Ovary (tissue), 9 donors: ENCODE measurements around the gene VPS18. TPM values are rescaled to one million over a fixed set of nuclear protein-coding genes. Genes with fewer than 3 reads are reported as not detected.

ENCODE experiments used
- DNase-seq, 5 donors: peaks; one replicate each; pipeline ENCODE4 v3.0.0-alpha.2; 2019 to 2020
- H3K27ac ChIP-seq, 2 donors: fragments of 200-600 bp; one replicate each; pipeline versions ENCODE4 v1.5.1 to v1.8.0; 2019 to 2022
- H3K27me3 ChIP-seq: fragments of 200-600 bp; one replicate; pipeline ENCODE4 v1.8.0; 2022
- H3K36me3 ChIP-seq: fragments of 200-600 bp; sonication (generic); one replicate; pipeline ENCODE4 v1.5.1; 2019
- H3K4me1 ChIP-seq: one replicate; pipeline ENCODE4 v1.8.1; 2013; ENCODE audit warnings: mild to moderate bottlenecking, moderate library complexity; ENCODE audit not compliant: insufficient read depth
- H3K4me3 ChIP-seq: fragments of 200-600 bp; sonication (generic); one replicate; pipeline ENCODE4 v1.5.1; 2017
- H3K9me3 ChIP-seq, 2 donors: fragments of 200-600 bp in 1 of 2; sonication (generic) in 1 of 2; one replicate each; pipeline versions ENCODE4 v1.5.1 to v1.8.1; 2013 to 2019; ENCODE audit warnings: mild to moderate bottlenecking in 1 of 2, moderate library complexity in 1 of 2
- EP300 ChIP-seq: sonication (generic); formaldehyde crosslinking; IDR thresholded peaks from one replicate; pipeline ENCODE4 v1.6.1; 2017; ENCODE audit warnings: antibody characterized with exemption
- POLR2A ChIP-seq: fragments of 450-650 bp; IDR thresholded peaks from one replicate; pipeline ENCODE4 v1.6.1; 2017; ENCODE audit warnings: antibody characterized with exemption, mild to moderate bottlenecking, moderate library complexity
- WGBS, 3 donors: extraction: QIAGEN DNeasy Blood & Tissue Kit in 1 of 3; methylation state at CpG; one replicate each; pipeline versions ENCODE4 v1.1.5 to v1.1.7; 2013 to 2017; 5-methylcytosine and 5-hydroxymethylcytosine counted together
- intact Hi-C, 4 donors: fragments of 100-400 bp; cut with DNase I; formaldehyde crosslinking; loops; one replicate each; pipeline versions ENCODE4 v1.11.0 to v1.15.1; 2022 to 2023
- polyA plus RNA-seq, 2 donors: library from polyadenylated mRNA; stranded (reverse); fragments of 200-250 nt in 1 of 2; fragments of 350-450 nt in 1 of 2; fragmentation: Illumina TruSeq in 1 of 2; extraction: RNeasy Lipid Tissue Mini Kit (QIAGEN cat#74804) in 1 of 2; gene quantifications; one replicate each; pipeline ENCODE4 v1.2.3, GENCODE V29; 2013 to 2014
- total RNA-seq, 7 donors: library from RNA; depleted of rRNA in 2 of 7; stranded (reverse); fragments of >200 nt in 2 of 7; fragmentation: NEBNext Ultra II Directional in 3 of 7; extraction: Animal tissue kit (Norgen Biotek cat#: 25700) in 3 of 7; gene quantifications; one replicate each; pipeline versions ENCODE4 v1.1.0 to v1.2.4, GENCODE V29; 2016 to 2023
- TF ChIP-seq, protein P1 (sequence below), 3 donors: fragments of 450-650 bp in 2 of 3; fragments of 200-600 bp in 1 of 3; IDR thresholded peaks; one replicate each; pipeline versions ENCODE4 v1.5.1 to v1.8.0; 2016 to 2022; ENCODE audit warnings: antibody characterized with exemption in 3 of 3, mild to moderate bottlenecking in 1 of 3
- donor health status: DM: no; HTN: no; CAD: no; lungs with moderate emphysema.
- donor health status: DM: no; HTN: no; CAD: no.
- donor health status: Bipolar disorder and iron deficiency.
- donor health status: DM: yes; HTN: yes; CAD: no.
- donor health status: DM: no; HTN: no; CAD: no.
- donor health status: DM: yes; HTN: yes; CAD: no.

VPS18 gene
- total and polyA plus RNA-seq, 9 donors: 8.0 to 26.3 (median 21.1) TPM

DNA sequence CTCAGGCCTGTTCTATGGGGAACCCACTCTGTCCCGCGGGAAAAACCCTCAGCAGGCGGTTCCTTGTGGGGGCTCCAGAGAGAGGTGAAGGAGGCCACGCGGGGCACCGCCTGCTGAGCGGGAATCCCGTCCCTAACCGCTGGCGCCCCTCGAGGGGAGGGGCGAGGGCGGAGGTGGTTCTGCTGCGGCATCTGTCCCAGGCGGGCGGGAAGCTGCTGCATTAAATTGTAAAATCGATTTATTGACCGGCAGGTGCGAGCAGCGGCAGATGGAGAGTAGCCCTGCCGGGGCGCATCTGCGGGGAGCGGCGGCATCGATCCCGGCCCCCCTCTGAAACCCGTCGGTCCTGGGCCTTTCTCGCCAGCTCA lies 31.2 kb downstream of the VPS18 start:
- peaks cover 11% of the 10 kb centered on the region for H3K4me1 ChIP-seq
- 16 to 33% (median 19%) methylated on average over 24 to 30 of the region's 30 CpGs for WGBS, 3 donors
- no peaks in the 10 kb centered on the region for H3K36me3 ChIP-seq
- DNase-seq: no peak
- TF ChIP-seq, protein P1, sequence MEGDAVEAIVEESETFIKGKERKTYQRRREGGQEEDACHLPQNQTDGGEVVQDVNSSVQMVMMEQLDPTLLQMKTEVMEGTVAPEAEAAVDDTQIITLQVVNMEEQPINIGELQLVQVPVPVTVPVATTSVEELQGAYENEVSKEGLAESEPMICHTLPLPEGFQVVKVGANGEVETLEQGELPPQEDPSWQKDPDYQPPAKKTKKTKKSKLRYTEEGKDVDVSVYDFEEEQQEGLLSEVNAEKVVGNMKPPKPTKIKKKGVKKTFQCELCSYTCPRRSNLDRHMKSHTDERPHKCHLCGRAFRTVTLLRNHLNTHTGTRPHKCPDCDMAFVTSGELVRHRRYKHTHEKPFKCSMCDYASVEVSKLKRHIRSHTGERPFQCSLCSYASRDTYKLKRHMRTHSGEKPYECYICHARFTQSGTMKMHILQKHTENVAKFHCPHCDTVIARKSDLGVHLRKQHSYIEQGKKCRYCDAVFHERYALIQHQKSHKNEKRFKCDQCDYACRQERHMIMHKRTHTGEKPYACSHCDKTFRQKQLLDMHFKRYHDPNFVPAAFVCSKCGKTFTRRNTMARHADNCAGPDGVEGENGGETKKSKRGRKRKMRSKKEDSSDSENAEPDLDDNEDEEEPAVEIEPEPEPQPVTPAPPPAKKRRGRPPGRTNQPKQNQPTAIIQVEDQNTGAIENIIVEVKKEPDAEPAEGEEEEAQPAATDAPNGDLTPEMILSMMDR (IDR thresholded peaks at IDR 0.05): no peak
- TF ChIP-seq POLR2A: no peak
- TF ChIP-seq EP300: no peak
- peaks cover 4% of the 10 kb centered on the region for H3K27me3 ChIP-seq
- intact Hi-C loops: no loop called here
- no peaks in the 10 kb centered on the region for H3K9me3 ChIP-seq
- H3K4me3 ChIP-seq: no peak overlapping the region
- no peak overlapping the region for H3K27ac ChIP-seq

DNA sequence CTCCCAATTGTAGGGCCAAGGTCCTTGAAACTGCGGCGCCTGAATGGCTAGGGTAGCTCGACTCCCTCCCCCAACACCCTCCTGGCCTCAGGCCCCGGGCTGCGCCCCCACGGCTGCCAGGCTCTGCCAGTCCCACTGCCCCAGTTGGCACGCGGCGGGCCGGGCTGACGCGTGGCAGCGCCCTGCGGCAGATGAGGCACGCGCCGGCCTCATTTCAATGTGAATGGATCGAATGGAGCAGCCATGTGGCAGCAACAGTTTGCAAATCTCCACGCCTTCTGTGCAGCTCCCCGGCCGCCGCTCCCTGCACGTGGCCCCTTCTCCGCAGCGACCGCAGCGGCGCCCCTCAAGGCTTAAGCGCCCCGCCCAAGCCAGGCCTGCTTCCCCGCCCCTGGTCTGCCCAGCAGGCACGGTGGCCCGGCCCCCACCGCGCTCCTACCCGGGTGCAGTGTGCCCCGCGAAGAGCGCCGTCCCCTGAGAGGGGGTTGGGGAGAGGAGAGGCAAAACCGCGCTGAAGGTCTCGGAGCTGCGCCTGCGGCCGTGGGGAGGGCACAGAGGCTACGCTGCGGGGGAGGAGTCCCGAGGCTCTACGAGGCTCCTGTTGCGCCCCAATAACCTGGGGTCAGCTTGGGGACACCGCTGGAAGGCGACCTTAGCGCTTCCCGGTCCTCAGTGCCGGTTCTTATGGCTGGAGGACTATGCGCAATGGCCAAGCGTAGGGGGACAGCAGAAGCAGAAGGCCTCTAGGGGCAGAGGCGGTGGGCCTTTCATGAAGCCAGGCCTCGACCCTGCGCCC lies 31.8 kb downstream of the VPS18 start:
- intact Hi-C loops: no loop called here

DNA sequence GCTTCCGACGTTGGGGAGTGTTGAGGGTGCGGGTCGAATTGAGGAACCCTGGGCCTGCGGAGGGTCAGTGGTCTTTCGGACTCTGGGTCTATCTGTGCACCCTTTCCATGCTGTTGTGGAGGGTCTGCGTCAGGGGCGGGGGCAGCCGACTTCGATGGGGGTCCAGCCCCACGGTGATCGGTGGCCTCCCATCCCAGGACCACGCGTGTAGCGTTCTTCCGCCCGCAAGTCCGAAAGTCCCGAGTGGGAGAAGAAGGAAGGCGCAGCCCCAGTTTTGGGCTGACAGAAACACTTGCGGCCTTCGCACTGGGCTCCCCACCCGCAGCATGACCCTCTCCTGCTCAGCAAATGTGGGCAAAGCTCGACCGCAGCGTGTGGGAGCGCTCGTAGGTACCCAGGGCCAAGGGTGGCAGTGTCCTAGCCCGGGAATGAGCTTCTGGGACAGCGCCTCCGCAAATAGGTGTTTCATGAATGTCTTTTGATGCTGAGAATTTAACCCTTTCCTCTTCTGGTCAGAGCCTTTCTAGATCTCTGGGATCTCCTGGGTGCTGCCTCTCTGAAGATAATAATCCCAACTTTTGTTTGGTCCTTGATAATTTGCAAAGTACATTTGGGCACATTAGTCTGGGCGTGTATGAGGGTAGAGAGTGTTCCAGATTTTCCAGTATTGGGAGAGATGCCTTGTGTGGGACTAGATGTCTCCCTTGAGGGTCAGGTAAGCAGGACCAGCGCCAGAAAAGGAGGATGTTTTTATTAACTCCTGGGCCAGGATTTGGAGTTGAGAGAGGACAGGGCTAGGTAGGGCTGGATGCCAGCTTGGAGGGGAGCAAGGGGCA lies 32.6 kb downstream of the VPS18 start:
- H3K4me1 ChIP-seq: peaks cover 11% of the 10 kb centered on the region
- H3K27me3 ChIP-seq: peaks cover 4% of the 10 kb centered on the region
- intact Hi-C loops: no loop called here
- DNase-seq: no peak
- no peak overlapping the region for H3K4me3 ChIP-seq
- no peaks in the 10 kb centered on the region for H3K36me3 ChIP-seq
- no peak overlapping the region for H3K27ac ChIP-seq
- 25 to 44% (median 31%) methylated on average over 33 of the region's 33 CpGs for WGBS, 3 donors
- no peaks in the 10 kb centered on the region for H3K9me3 ChIP-seq
- TF ChIP-seq POLR2A (no peak), EP300 (no peak)
- TF ChIP-seq, protein P1 (IDR thresholded peaks at IDR 0.05): no peak

More for the DNA sequence above, 31.8 kb downstream of the VPS18 start:
- no peak overlapping the region for H3K4me3 ChIP-seq
- H3K9me3 ChIP-seq: no peaks in the 10 kb centered on the region
- peaks cover 11% of the 10 kb centered on the region for H3K4me1 ChIP-seq
- no peak for DNase-seq
- 8 to 13% (median 9%) methylated on average over 59 to 61 of the region's 61 CpGs for WGBS, 3 donors
- no peaks in the 10 kb centered on the region for H3K36me3 ChIP-seq
- TF ChIP-seq EP300: no peak
- TF ChIP-seq, protein P1 (IDR thresholded peaks at IDR 0.05): no peak
- no peak for TF ChIP-seq POLR2A
- H3K27ac ChIP-seq: no peak overlapping the region
- peaks cover 4% of the 10 kb centered on the region for H3K27me3 ChIP-seq

DNA sequence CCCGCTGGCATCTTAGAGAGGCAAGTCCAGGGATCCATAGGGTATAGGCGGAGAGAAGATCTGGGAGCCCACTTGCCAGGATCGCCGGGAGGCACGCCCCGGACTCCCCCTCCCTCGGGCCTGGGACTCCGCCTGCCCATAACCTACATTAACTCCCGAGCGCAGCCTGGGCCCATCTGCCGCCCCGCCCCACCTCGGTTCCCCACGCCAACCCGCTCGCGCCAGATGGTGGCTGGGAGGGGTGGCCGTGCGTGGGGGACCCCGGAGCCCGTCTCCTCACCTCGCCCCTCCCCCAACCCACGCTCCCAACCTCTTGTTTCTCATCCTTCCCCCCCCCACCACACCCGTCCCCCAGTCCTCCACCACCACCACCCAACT lies 33.2 kb downstream of the VPS18 start:
- WGBS, 3 donors: 4 to 10% (median 8%) methylated on average over 24 of the region's 24 CpGs
- H3K4me1 ChIP-seq: peaks cover 11% of the 10 kb centered on the region
- peaks cover 4% of the 10 kb centered on the region for H3K27me3 ChIP-seq
- no peaks in the 10 kb centered on the region for H3K36me3 ChIP-seq
- no peak overlapping the region for H3K27ac ChIP-seq
- intact Hi-C loops: no loop called here
- no peak overlapping the region for H3K4me3 ChIP-seq
- no peaks in the 10 kb centered on the region for H3K9me3 ChIP-seq
- no peak for DNase-seq
- TF ChIP-seq EP300 (no peak), POLR2A (no peak)
- TF ChIP-seq, protein P1 (IDR thresholded peaks at IDR 0.05): no peak
